Activated naive CD8-positive, alpha-beta T cell treated with anti-CD3 and anti-CD28 coated beads, Interleukin-2, amount 10 ng/mL, durations not matched to agents 7 days and 5 days (primary cell): Measurements from ENCODE around the gene UBE3B. TPM values are rescaled to one million over a fixed set of nuclear protein-coding genes. Genes with fewer than 3 reads are reported as not detected.

Source experiments
- ATAC-seq: fragments of 150-1000 bp; cut with Tn5 transposase; one replicate; pipeline ENCODE4 v1.10.0; 2021; ENCODE audit warnings: low read depth, moderate library complexity
- POLR2A ChIA-PET: fragments of 350-600 bp; sonication (Branson Sonifier 250); formaldehyde crosslinking; loops from one replicate; lab custom pipeline; 2021; ENCODE audit warnings: antibody characterized with exemption; lab: Charles Lee
- DNase-seq: peaks from one replicate; pipeline ENCODE4 v3.0.0; 2021
- H3K27ac Mint-ChIP-seq: one replicate; pipeline ENCODE4 v1.8.0; 2022; ENCODE audit warnings: mild to moderate bottlenecking, mixed read lengths
- H3K27me3 Mint-ChIP-seq: one replicate; pipeline ENCODE4 v1.8.0; 2022; ENCODE audit warnings: mild to moderate bottlenecking, moderate library complexity, mixed read lengths
- H3K36me3 Mint-ChIP-seq: one replicate; pipeline ENCODE4 v1.8.0; 2021; ENCODE audit warnings: mild to moderate bottlenecking, mixed read lengths
- H3K4me1 Mint-ChIP-seq: one replicate; pipeline ENCODE4 v1.8.0; 2021; ENCODE audit warnings: mixed read lengths
- H3K4me3 Mint-ChIP-seq: one replicate; pipeline ENCODE4 v1.8.0; 2022; ENCODE audit warnings: mild to moderate bottlenecking, moderate library complexity, mixed read lengths
- H3K9me3 Mint-ChIP-seq: one replicate; pipeline ENCODE4 v1.8.0; 2021; ENCODE audit warnings: mixed read lengths
- total RNA-seq, 2 experiments: library from RNA; stranded (reverse); gene quantifications; one replicate each; pipeline ENCODE4 v1.2.3, GENCODE V29; 2021

The UBE3B gene
- total RNA-seq, 2 experiments from 2014 or later = 40.0 to 41.7 TPM

GRCh38 chr12:109483346-109483745, 5.9 kb downstream of the UBE3B start:
- peaks cover 11% of the 10 kb centered on the region for H3K4me1 Mint-ChIP-seq
- H3K4me3 Mint-ChIP-seq = no peak overlapping the region
- no peaks in the 10 kb centered on the region for H3K9me3 Mint-ChIP-seq
- ATAC-seq = no peak
- no peaks in the 10 kb centered on the region for H3K27me3 Mint-ChIP-seq
- no peak for DNase-seq
- POLR2A ChIA-PET = no interaction called here
- H3K36me3 Mint-ChIP-seq = peaks cover 4% of the 10 kb centered on the region
- no peak overlapping the region for H3K27ac Mint-ChIP-seq

GRCh38 chr12:109485201-109485600, 7.8 kb downstream of the UBE3B start:
- H3K4me3 Mint-ChIP-seq = no peak overlapping the region
- no peaks in the 10 kb centered on the region for H3K4me1 Mint-ChIP-seq
- DNase-seq (no peak), ATAC-seq (no peak)
- H3K27me3 Mint-ChIP-seq = no peaks in the 10 kb centered on the region
- no peaks in the 10 kb centered on the region for H3K9me3 Mint-ChIP-seq
- no peak overlapping the region for H3K27ac Mint-ChIP-seq
- H3K36me3 Mint-ChIP-seq = peaks cover 9% of the 10 kb centered on the region
- POLR2A ChIA-PET = interaction anchor here (0.7 kb wide), 1 partner anchor 514 kb away, joined by 3 read pairs; the partner anchor contains the start of gene ANKRD13A

- DNase-seq (no peak), ATAC-seq (no peak)
- Mint-ChIP-seq H3K36me3 (peaks cover 9% of the 10 kb centered on the region), H3K4me1 (no peaks in the 10 kb centered on the region), H3K9me3 (no peaks in the 10 kb centered on the region), H3K4me3 (no peak overlapping the region), H3K27me3 (no peaks in the 10 kb centered on the region), H3K27ac (no peak overlapping the region)
- POLR2A ChIA-PET = no interaction called here
These were observed 10.0 kb downstream of the UBE3B start for GRCh38 chr12:109487181-109488050.

GRCh38 chr12:109488051-109488665, 10.7 kb downstream of the UBE3B start:
- Mint-ChIP-seq H3K36me3 (peaks cover 9% of the 10 kb centered on the region), H3K27ac (no peak overlapping the region)

GRCh38 chr12:109489016-109489954, 11.9 kb downstream of the UBE3B start:
- Mint-ChIP-seq H3K27me3 (no peaks in the 10 kb centered on the region), H3K36me3 (peaks cover 10% of the 10 kb centered on the region), H3K27ac (no peak overlapping the region), H3K9me3 (no peaks in the 10 kb centered on the region), H3K4me1 (peaks cover under 1% of the 10 kb centered on the region), H3K4me3 (no peak overlapping the region)
- DNase-seq (no peak), ATAC-seq (no peak)
- POLR2A ChIA-PET = no interaction called here

More at GRCh38 chr12:109488051-109488665, 10.7 kb downstream of the UBE3B start:
- POLR2A ChIA-PET = no interaction called here
- Mint-ChIP-seq H3K27me3 (no peaks in the 10 kb centered on the region), H3K4me3 (no peak overlapping the region), H3K9me3 (no peaks in the 10 kb centered on the region), H3K4me1 (no peaks in the 10 kb centered on the region)
- DNase-seq (no peak), ATAC-seq (no peak)

- Mint-ChIP-seq H3K4me1 (peaks cover 8% of the 10 kb centered on the region), H3K27ac (no peak overlapping the region)
- POLR2A ChIA-PET = no interaction called here
These were observed 12.6 kb downstream of the UBE3B start for GRCh38 chr12:109489955-109490565.

GRCh38 chr12:109491671-109492070, 14.2 kb downstream of the UBE3B start:
- POLR2A ChIA-PET = no interaction called here
- no peak overlapping the region for H3K27ac Mint-ChIP-seq
- H3K4me1 Mint-ChIP-seq = peaks cover 12% of the 10 kb centered on the region
- H3K9me3 Mint-ChIP-seq = no peaks in the 10 kb centered on the region
- H3K27me3 Mint-ChIP-seq = no peaks in the 10 kb centered on the region
- peaks cover 20% of the 10 kb centered on the region for H3K36me3 Mint-ChIP-seq
- DNase-seq (no peak), ATAC-seq (no peak)
- H3K4me3 Mint-ChIP-seq = no peak overlapping the region

More at GRCh38 chr12:109489955-109490565, 12.6 kb downstream of the UBE3B start:
- H3K9me3 Mint-ChIP-seq = no peaks in the 10 kb centered on the region
- no peak for DNase-seq
- no peaks in the 10 kb centered on the region for H3K27me3 Mint-ChIP-seq
- H3K4me3 Mint-ChIP-seq = no peak overlapping the region
- peaks cover 13% of the 10 kb centered on the region for H3K36me3 Mint-ChIP-seq
- ATAC-seq = no peak

- peaks cover 12% of the 10 kb centered on the region for H3K4me1 Mint-ChIP-seq
- no peak overlapping the region for H3K4me3 Mint-ChIP-seq
- ATAC-seq (no peak), DNase-seq (no peak)
- no peak overlapping the region for H3K27ac Mint-ChIP-seq
- peaks cover 21% of the 10 kb centered on the region for H3K36me3 Mint-ChIP-seq
- no peaks in the 10 kb centered on the region for H3K27me3 Mint-ChIP-seq
- POLR2A ChIA-PET = no interaction called here
- H3K9me3 Mint-ChIP-seq = no peaks in the 10 kb centered on the region
These were observed 14.9 kb downstream of the UBE3B start for GRCh38 chr12:109492371-109492770.

GRCh38 chr12:109493090-109493489, 15.7 kb downstream of the UBE3B start:
- Mint-ChIP-seq H3K4me3 (no peak overlapping the region), H3K9me3 (no peaks in the 10 kb centered on the region), H3K27me3 (no peaks in the 10 kb centered on the region), H3K27ac (no peak overlapping the region), H3K4me1 (peaks cover 12% of the 10 kb centered on the region), H3K36me3 (peaks cover 21% of the 10 kb centered on the region)
- POLR2A ChIA-PET = no interaction called here
- DNase-seq = no peak
- ATAC-seq = no peak

- no peak for ATAC-seq
These were observed 16.5 kb downstream of the UBE3B start for GRCh38 chr12:109493938-109494337.

GRCh38 chr12:109494348-109494881, 17.0 kb downstream of the UBE3B start:
- no peaks in the 10 kb centered on the region for H3K9me3 Mint-ChIP-seq
- no peaks in the 10 kb centered on the region for H3K27me3 Mint-ChIP-seq
- H3K27ac Mint-ChIP-seq = peak overlapping the region; percentile 1
- ATAC-seq (no peak), DNase-seq (no peak)
- peaks cover 16% of the 10 kb centered on the region for H3K36me3 Mint-ChIP-seq
- peaks cover 12% of the 10 kb centered on the region for H3K4me1 Mint-ChIP-seq
- no peak overlapping the region for H3K4me3 Mint-ChIP-seq
- POLR2A ChIA-PET = no interaction called here

More at GRCh38 chr12:109493938-109494337, 16.5 kb downstream of the UBE3B start:
- H3K36me3 Mint-ChIP-seq = peaks cover 19% of the 10 kb centered on the region
- no peak for DNase-seq
- no peak overlapping the region for H3K27ac Mint-ChIP-seq
- H3K27me3 Mint-ChIP-seq = no peaks in the 10 kb centered on the region
- peaks cover 12% of the 10 kb centered on the region for H3K4me1 Mint-ChIP-seq
- no peak overlapping the region for H3K4me3 Mint-ChIP-seq
- H3K9me3 Mint-ChIP-seq = no peaks in the 10 kb centered on the region
- POLR2A ChIA-PET = no interaction called here

GRCh38 chr12:109495012-109495411, 17.6 kb downstream of the UBE3B start:
- POLR2A ChIA-PET = no interaction called here
- H3K36me3 Mint-ChIP-seq = peaks cover 16% of the 10 kb centered on the region
- peaks cover 12% of the 10 kb centered on the region for H3K4me1 Mint-ChIP-seq
- no peak overlapping the region for H3K4me3 Mint-ChIP-seq
- DNase-seq (no peak), ATAC-seq (peak; percentile 84)
- H3K27me3 Mint-ChIP-seq = no peaks in the 10 kb centered on the region
- H3K9me3 Mint-ChIP-seq = no peaks in the 10 kb centered on the region
- H3K27ac Mint-ChIP-seq = peak overlapping the region; percentile 44
